Ecto neural progenitor cell (in vitro differentiated cells): ENCODE data around the gene PTBP2.

Source experiments
- DNase-seq: peaks from one replicate; pipeline ENCODE4 v3.0.0-alpha.2; 2018; ENCODE audit warnings: low spot score

PTBP2 gene

GRCh38 chr1:96825231-96825630, 103.6 kb downstream of the PTBP2 start:
- DNase-seq = no peak

GRCh38 chr1:96825950-96826576, 104.5 kb downstream of the PTBP2 start:
- DNase-seq = no peak

- no peak for DNase-seq
Observed at GRCh38 chr1:96833376-96833775, 111.8 kb downstream of the PTBP2 start.

- DNase-seq = no peak
Observed at GRCh38 chr1:96834986-96835385, 113.4 kb downstream of the PTBP2 start.

- no peak for DNase-seq
Observed at GRCh38 chr1:96837057-96837780, 115.6 kb downstream of the PTBP2 start.

- DNase-seq = no peak
Observed at GRCh38 chr1:96837781-96838216, 116.2 kb downstream of the PTBP2 start.

GRCh38 chr1:96840396-96840795, 118.8 kb downstream of the PTBP2 start:
- no peak for DNase-seq

- DNase-seq = no peak
Observed at GRCh38 chr1:96842215-96842614, 120.6 kb downstream of the PTBP2 start.

- no peak for DNase-seq
Observed at GRCh38 chr1:96843196-96843595, 121.6 kb downstream of the PTBP2 start.

GRCh38 chr1:96843601-96844000, 122.0 kb downstream of the PTBP2 start:
- DNase-seq = no peak

- DNase-seq = no peak
Observed at GRCh38 chr1:96845464-96845863, 123.9 kb downstream of the PTBP2 start.

GRCh38 chr1:96861836-96862235, 140.3 kb downstream of the PTBP2 start:
- DNase-seq = no peak

GRCh38 chr1:96863449-96863848, 141.9 kb downstream of the PTBP2 start:
- DNase-seq = no peak
